GM18519 (cell line): ENCODE results near the gene LRIT2.

Experiments
- ATAC-seq: cut with Tn5 transposase; IDR thresholded peaks from one replicate; pipeline ENCODE4 v1.9.1; 2021; ENCODE audit warnings: mild to moderate bottlenecking, moderate library complexity; ENCODE audit not compliant: unreplicated experiment, low FRiP score

LRIT2 gene

GRCh38 chr10:84212014-84212413, 13.3 kb downstream of the LRIT2 start:
- no peak for ATAC-seq

GRCh38 chr10:84211566-84211965, 13.8 kb downstream of the LRIT2 start:
- no peak for ATAC-seq

GRCh38 chr10:84208023-84208422, 17.3 kb downstream of the LRIT2 start:
- no peak for ATAC-seq

- no peak for ATAC-seq
These were observed 19.4 kb downstream of the LRIT2 start for GRCh38 chr10:84205853-84206525.

GRCh38 chr10:84205049-84205852, 20.1 kb downstream of the LRIT2 start:
- ATAC-seq: peak; percentile 77

- no peak for ATAC-seq
These were observed 20.7 kb downstream of the LRIT2 start for GRCh38 chr10:84204610-84205009.

- ATAC-seq: no peak
These were observed 21.2 kb downstream of the LRIT2 start for GRCh38 chr10:84204122-84204521.

DNA sequence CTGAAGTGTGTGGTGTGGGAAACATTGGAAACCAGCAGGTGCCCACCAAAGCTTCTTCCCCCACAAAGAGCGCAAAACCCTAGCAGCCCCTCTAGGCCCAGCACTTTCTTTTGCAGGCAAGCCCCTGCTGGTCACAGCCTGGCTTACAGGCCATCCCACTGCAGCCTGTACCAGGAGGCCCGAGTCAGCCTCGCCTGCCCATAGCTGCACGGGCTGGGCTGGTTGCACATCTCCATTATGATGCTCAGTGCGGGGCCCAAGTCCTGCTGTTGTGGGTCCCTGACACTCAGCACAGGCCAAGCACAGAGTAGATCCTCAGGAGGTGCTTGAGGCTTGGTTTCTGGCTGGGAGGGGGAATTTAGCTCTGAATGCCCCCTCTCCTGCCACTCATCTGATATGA, 23.0 kb downstream of the LRIT2 start:
- ATAC-seq: no peak

GRCh38 chr10:84201682-84202081, 23.7 kb downstream of the LRIT2 start:
- ATAC-seq: no peak

GRCh38 chr10:84201244-84201606, 24.1 kb downstream of the LRIT2 start:
- ATAC-seq: no peak

DNA sequence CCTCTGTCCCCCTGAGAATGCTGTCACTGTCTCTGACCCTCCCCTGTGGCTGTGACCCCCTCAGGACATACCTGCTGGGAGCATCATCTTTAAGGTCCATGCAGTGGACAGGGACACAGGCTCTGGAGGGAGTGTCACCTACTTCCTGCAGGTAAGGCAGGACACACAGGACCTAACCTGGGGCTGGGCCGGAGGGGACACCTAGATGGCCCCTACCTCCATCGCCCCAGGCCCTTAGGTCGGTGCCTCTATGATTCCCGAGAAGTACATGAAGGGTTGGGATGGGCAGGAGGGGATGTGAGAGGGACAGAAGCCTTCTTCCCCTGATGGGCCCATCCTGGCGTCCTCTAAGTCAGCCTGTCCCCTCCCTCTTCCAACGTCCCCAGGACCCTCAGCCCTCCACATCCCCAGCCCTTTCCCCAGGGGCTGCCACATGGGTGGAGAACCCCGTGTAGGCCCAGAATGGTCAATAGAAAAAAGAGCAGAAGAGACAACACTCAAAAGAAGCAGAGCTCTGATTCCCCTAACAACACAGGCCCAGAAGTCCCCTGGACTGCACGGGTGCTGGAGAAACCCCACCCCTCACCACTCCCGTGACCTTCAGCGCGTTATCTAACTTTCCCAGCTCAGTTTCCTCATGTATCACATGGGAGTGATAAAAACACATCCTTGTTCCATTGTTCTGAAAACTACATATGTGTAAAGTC, 24.7 kb downstream of the LRIT2 start:
- ATAC-seq: no peak

- ATAC-seq: no peak
These were observed 27.0 kb downstream of the LRIT2 start for GRCh38 chr10:84198206-84198915.

DNA sequence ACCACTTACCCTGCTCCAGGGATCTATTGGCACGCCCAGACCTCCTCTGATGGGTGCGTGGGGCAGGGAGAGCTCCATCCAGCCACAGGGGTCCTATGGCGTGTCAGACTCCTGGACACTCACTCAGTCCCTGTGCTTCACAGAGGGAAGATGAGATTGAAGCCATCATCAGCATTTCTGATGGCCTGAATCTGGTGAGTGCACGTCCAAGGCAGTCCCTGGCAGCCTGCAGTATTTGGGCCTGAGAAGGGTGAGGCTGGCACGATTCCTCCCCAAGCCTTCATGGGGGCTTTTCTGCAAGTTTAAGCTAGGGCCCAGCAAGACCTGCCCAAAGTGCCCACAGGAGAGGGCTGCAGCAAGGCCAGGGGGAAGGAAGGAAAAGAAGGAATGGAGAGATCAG, 27.7 kb downstream of the LRIT2 start:
- no peak for ATAC-seq

DNA sequence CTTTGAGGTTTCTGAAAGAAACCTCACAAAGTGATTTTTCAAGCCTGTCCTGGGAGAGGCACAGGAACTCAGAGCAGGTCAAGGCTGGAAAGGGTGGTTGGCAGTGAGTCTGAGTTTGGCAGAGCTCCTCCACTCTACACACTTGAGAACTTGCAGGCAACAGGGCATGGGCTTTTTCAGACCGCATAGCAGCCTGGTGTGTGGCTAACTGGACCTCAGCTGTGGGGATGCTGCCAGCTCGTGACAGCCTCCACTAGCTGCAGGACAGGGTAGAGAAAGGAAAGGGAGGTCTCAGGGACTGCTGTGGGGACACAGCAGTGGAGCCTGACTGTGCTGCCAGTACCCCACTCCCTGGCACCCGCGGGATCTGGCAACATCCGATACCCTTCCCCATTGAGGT, 28.4 kb downstream of the LRIT2 start:
- no peak for ATAC-seq

DNA sequence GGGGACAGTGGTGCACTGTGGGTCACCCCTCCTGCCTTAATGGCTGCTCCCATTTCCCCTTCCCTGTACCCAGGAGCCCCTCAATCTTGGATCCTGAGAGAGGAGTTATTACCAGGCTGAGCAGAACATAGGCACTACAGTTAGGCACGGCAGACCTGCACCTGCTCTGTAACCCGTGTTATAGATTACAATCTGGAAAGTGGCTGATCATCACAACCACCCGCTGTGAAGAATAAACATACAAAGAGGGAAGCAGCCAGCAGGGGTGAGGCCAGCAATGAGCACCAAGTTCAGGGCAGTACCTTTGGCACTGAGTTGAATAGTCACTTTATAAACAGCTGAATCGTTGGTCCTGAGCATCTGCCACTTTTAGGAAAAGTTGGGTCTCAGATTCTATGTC, 29.3 kb downstream of the LRIT2 start:
- no peak for ATAC-seq

GRCh38 chr10:84195044-84195830, 30.1 kb downstream of the LRIT2 start:
- ATAC-seq: peak; percentile 3

DNA sequence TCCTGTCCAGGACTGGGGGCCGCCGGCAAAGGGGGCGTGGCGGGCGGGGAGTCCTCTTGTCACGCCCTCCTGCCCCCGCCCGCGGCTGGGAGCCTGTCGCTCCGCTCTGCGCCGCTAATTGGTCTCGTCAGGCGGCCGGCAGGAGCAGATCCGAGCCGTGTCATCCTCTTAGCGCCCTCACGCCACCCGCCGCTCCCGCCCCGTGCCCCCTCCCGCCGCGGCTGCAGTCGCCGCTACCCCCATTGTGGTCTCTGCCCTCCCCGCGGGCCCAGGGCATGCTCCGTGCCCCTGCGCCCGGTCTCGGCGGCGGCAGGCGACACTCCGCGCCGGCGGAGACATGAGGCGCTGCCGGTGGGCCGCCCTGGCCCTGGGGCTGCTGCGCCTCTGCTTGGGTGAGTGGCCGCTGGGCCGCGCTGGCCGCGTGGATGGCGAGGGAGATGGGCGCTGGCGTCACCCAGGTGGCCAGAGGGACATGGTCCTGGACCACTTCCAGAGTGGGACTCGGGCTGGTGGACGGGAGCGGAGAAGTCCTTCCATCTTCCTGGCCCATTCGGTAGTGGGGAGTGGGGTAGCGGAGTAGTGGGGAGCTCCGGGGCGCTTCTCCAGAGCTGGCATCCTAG, 30.8 kb downstream of the LRIT2 start, which contains the start of gene CDHR1:
TSS of gene CDHR1 (plus strand) at position 114 of the 620 bp plus-strand sequence. CDS start at position 338, 224 bp downstream.
- peak; percentile 56 for ATAC-seq

DNA sequence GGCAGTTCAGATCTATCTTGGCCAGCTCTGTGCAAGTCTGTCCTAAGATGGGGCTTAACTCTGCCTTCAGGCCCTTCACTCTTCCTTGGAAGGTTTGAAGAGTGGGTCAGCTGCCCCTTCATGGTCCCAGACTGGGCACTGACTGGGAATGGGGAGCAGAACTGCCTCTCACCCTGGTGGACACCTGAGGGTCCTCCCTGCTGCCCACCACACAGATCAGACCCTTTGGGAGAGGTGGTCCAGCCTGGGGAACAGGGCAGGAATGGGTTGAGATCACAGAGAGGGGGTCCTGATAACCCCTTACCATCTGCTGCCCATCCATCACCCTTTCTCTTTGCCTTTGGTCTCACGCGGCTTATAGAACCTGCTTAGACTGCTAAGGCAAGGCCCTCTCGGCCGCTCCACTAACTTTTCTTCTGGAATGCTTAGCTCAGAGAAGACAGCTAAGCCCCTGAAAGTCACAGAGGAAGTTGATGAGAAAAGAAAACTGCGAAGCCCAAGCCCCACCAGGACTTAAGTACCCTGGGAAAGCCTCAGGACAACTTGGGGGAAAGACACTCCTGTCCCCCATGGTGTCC, 31.4 kb downstream of the LRIT2 start:
- ATAC-seq: peak; percentile 8

DNA sequence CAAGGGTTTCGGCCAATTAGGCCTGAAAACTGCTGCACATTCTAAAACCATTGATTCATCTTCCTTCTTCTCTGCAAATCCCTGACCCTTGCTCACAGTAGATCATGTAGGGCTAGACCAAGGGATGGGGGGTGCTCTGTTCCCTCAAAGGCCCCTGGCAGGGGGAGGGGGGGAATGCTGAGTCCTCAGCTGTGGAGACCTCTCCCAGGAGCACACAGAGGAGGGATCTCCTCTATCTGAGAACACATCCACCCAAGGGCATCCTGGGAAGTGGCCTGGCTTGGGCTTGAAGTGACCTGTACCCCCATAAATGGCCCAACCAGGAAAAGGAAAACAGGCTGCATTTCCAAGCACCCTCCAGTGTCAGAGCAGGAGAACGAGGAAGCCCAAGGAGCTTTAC, 32.0 kb downstream of the LRIT2 start:
- no peak for ATAC-seq
